ENCODE measurements around the gene ZNF644. TPM values are rescaled to one million over a fixed set of nuclear protein-coding genes. Genes with fewer than 3 reads are reported as not detected.
"Not testable (repeated sequence)": the region's sequence is repeated elsewhere in the genome, so short reads cannot be mapped to it uniquely, and the experiment has no call there.

The ZNF644 gene
- total RNA-seq, 1 donor from 2014 or later = 60.4 TPM

GRCh38 chr1:90893679-90894078 is 128.2 kb downstream of the ZNF644 start:
- H3K9me3 Mint-ChIP-seq; DNase-seq (ENCODE audit: low spot score); H3K27ac Mint-ChIP-seq; intact Hi-C loops (cut with micrococcal nuclease); H3K4me3 Mint-ChIP-seq; H3K27me3 Mint-ChIP-seq (ENCODE audit: insufficient read depth); H3K4me1 Mint-ChIP-seq (ENCODE audit: low read depth); H3K36me3 Mint-ChIP-seq (ENCODE audit: low read depth): not testable (repeated sequence)

- intact Hi-C loops (cut with micrococcal nuclease); H3K9me3 Mint-ChIP-seq; H3K27ac Mint-ChIP-seq; H3K4me1 Mint-ChIP-seq (ENCODE audit: low read depth); DNase-seq (ENCODE audit: low spot score); H3K4me3 Mint-ChIP-seq; H3K36me3 Mint-ChIP-seq (ENCODE audit: low read depth); H3K27me3 Mint-ChIP-seq (ENCODE audit: insufficient read depth): not testable (repeated sequence)
These were observed 129.0 kb downstream of the ZNF644 start for GRCh38 chr1:90892884-90893283.

DNA sequence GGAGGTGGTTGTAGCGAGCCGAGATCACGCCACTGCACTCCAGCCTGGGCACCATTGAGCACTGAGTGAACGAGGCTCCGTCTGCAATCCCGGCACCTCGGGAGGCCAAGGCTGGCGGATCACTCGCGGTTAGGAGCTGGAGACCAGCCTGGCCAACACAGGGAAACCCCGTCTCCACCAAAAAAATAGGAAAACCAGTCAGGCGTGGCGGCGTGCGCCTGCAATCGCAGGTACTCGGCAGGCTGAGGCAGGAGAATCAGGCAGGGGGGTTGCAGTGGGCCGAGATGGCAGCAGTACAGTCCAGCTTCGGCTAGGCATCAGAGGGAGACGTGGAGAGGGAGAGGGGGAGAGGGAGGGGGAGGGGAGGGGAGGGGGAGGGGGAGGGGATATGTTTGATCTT is 129.6 kb downstream of the ZNF644 start:
- H3K27ac Mint-ChIP-seq; H3K4me1 Mint-ChIP-seq (ENCODE audit: low read depth); intact Hi-C loops (cut with micrococcal nuclease); H3K27me3 Mint-ChIP-seq (ENCODE audit: insufficient read depth); H3K4me3 Mint-ChIP-seq; H3K36me3 Mint-ChIP-seq (ENCODE audit: low read depth); DNase-seq (ENCODE audit: low spot score); H3K9me3 Mint-ChIP-seq: not testable (repeated sequence)

- H3K36me3 Mint-ChIP-seq (ENCODE audit: low read depth); H3K4me3 Mint-ChIP-seq; H3K9me3 Mint-ChIP-seq; H3K27ac Mint-ChIP-seq; intact Hi-C loops (cut with micrococcal nuclease); H3K27me3 Mint-ChIP-seq (ENCODE audit: insufficient read depth); H3K4me1 Mint-ChIP-seq (ENCODE audit: low read depth); DNase-seq (ENCODE audit: low spot score): not testable (repeated sequence)
These were observed 130.1 kb downstream of the ZNF644 start for GRCh38 chr1:90891756-90892155.

GRCh38 chr1:90882221-90882620 is 139.6 kb downstream of the ZNF644 start:
- Mint-ChIP-seq H3K36me3 (ENCODE audit: low read depth) (no peaks in the 10 kb centered on the region), H3K9me3 (peaks cover 25% of the 10 kb centered on the region), H3K4me3 (no peak overlapping the region), H3K4me1 (ENCODE audit: low read depth) (no peaks in the 10 kb centered on the region), H3K27me3 (ENCODE audit: insufficient read depth) (peaks cover 2% of the 10 kb centered on the region), H3K27ac (no peak overlapping the region)
- DNase-seq (ENCODE audit: low spot score) = no peak
- intact Hi-C loops (cut with micrococcal nuclease) = no loop called here

DNA sequence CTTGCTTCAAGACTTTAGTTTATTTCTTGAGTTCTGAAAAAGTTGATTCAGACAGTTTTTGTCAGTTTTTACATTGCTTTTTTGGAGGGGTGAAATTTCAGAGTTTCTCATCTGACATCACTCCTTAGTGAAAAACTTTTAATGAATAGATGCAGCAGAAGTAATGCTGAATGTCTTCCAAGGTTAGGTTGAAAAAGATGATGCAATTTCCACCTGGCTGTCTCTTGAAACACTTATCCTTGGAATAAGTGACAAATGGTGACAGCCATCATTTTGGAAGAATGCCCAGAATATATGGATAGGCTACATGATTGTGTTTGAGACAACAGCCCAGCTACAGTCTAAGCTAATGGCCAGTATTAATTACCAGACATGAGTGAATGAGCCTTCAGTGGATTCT is 140.8 kb downstream of the ZNF644 start:
- H3K4me1 Mint-ChIP-seq (ENCODE audit: low read depth) = no peaks in the 10 kb centered on the region
- no peak overlapping the region for H3K27ac Mint-ChIP-seq
- H3K4me3 Mint-ChIP-seq = no peak overlapping the region
- H3K9me3 Mint-ChIP-seq = peaks cover 25% of the 10 kb centered on the region
- intact Hi-C loops (cut with micrococcal nuclease) = no loop called here
- no peaks in the 10 kb centered on the region for H3K36me3 Mint-ChIP-seq (ENCODE audit: low read depth)
- DNase-seq (ENCODE audit: low spot score) = no peak
- H3K27me3 Mint-ChIP-seq (ENCODE audit: insufficient read depth) = peaks cover 2% of the 10 kb centered on the region

DNA sequence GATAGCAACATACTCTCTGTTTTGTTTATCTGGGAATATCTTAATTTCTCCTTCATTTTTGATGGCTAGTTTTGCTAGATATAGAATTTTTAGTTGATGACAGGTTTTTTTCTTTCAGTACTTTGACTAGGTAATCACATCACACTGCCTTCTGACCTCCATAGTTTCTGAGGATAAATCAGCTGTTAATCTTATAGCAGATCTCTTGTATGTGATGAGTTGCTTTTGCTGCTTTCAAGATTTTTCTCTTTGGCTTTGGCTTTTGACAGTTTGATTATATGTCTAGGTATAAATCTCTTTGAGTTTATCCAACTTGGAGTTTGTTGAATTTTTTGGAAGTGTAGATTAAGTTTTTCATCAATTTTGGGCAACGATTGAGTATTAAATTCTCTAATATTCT is 142.6 kb downstream of the ZNF644 start:
- H3K4me3 Mint-ChIP-seq = no peak overlapping the region
- DNase-seq (ENCODE audit: low spot score) = no peak
- H3K4me1 Mint-ChIP-seq (ENCODE audit: low read depth) = no peaks in the 10 kb centered on the region
- H3K36me3 Mint-ChIP-seq (ENCODE audit: low read depth) = no peaks in the 10 kb centered on the region
- intact Hi-C loops (cut with micrococcal nuclease) = no loop called here
- peaks cover 3% of the 10 kb centered on the region for H3K27me3 Mint-ChIP-seq (ENCODE audit: insufficient read depth)
- H3K27ac Mint-ChIP-seq = no peak overlapping the region
- peaks cover 25% of the 10 kb centered on the region for H3K9me3 Mint-ChIP-seq

DNA sequence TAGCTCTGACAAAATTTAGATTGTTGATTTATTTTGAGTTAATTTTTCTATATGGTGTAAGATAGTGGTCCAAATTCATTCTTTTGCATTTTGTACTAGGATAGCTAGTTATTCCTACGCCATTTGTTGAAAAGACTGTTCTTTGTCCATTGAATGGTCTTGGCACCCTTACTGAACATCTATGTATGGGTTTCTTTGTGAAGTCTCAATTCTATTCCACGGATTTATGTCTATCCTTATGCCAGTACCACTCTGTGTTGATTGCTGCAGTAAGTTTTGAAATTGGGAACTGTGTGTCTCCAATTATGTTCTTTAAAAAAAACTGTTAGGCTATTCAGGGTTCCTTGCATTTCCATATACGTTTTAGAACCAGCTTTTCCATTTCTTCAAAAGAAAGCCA is 145.7 kb downstream of the ZNF644 start:
- no peak overlapping the region for H3K4me3 Mint-ChIP-seq
- no peak overlapping the region for H3K27ac Mint-ChIP-seq
- H3K36me3 Mint-ChIP-seq (ENCODE audit: low read depth) = no peaks in the 10 kb centered on the region
- DNase-seq (ENCODE audit: low spot score) = no peak
- intact Hi-C loops (cut with micrococcal nuclease) = no loop called here
- H3K4me1 Mint-ChIP-seq (ENCODE audit: low read depth) = no peaks in the 10 kb centered on the region
- peaks cover 8% of the 10 kb centered on the region for H3K27me3 Mint-ChIP-seq (ENCODE audit: insufficient read depth)
- peaks cover 22% of the 10 kb centered on the region for H3K9me3 Mint-ChIP-seq
